DND-41 (cell line): Measurements from ENCODE around the gene GTPBP1.

ENCODE experiments used
- ATAC-seq: fragments of 200-7000 bp; cut with Tn5 transposase; 3 replicates; pipeline ENCODE4 v1.9.1; 2021; ENCODE audit warnings: low read depth; ENCODE audit not compliant: insufficient read depth
- DNase-seq: peaks from one replicate; pipeline ENCODE4 v3.0.0-alpha.2; 2020
- H2AFZ ChIP-seq: 2 replicates; pipeline ENCODE4 v1.6.0; 2012; ENCODE audit warnings: low read depth, low read length
- H3K27ac ChIP-seq: 2 replicates; pipeline ENCODE4 v1.5.1; 2012; ENCODE audit warnings: low read length, inconsistent platforms
- H3K27me3 ChIP-seq: fragments of 200-600 bp; sonication (generic); 2 replicates; pipeline ENCODE4 v1.6.0; 2012; ENCODE audit warnings: low read length, mild to moderate bottlenecking, inconsistent platforms; ENCODE audit not compliant: insufficient read depth, poor library complexity
- H3K36me3 ChIP-seq: 2 replicates; pipeline ENCODE4 v1.5.1; 2012; ENCODE audit warnings: low read length, inconsistent platforms; ENCODE audit not compliant: insufficient read depth
- H3K4me1 ChIP-seq: 2 replicates; pipeline ENCODE4 v1.5.1; 2012; ENCODE audit warnings: mild to moderate bottlenecking, low read length; ENCODE audit not compliant: insufficient read depth
- H3K4me2 ChIP-seq: 2 replicates; pipeline ENCODE4 v1.6.0; 2012; ENCODE audit warnings: mild to moderate bottlenecking, moderate library complexity, low read length, inconsistent platforms; ENCODE audit not compliant: insufficient read depth
- H3K4me3 ChIP-seq, 2 experiments: fragments of 200-600 bp in 1 of 2; shearing (Covaris generic) in 1 of 2; 2 replicates each; pipeline ENCODE4 v1.5.1; 2012 to 2016; ENCODE audit warnings: inconsistent platforms in 2 of 2, low read length in 2 of 2, mild to moderate bottlenecking in 2 of 2, low read depth in 1 of 2, moderate library complexity in 1 of 2
- H3K79me2 ChIP-seq: 2 replicates; pipeline ENCODE4 v1.6.0; 2012; ENCODE audit warnings: low read length, inconsistent platforms; ENCODE audit not compliant: insufficient read depth
- H3K9ac ChIP-seq: 2 replicates; pipeline ENCODE4 v1.6.0; 2012; ENCODE audit warnings: low read depth, mild to moderate bottlenecking, inconsistent platforms, low read length, moderate library complexity
- H3K9me3 ChIP-seq: 2 replicates; pipeline ENCODE4 v1.5.1; 2012; ENCODE audit warnings: low read length, moderate library complexity, mild to moderate bottlenecking, inconsistent platforms; ENCODE audit not compliant: insufficient read depth, severe bottlenecking
- H4K20me1 ChIP-seq: 2 replicates; pipeline ENCODE4 v1.6.0; 2012; ENCODE audit warnings: low read length; ENCODE audit not compliant: insufficient read depth
- CTCF ChIP-seq: IDR thresholded peaks from 2 replicates; pipeline ENCODE4 v1.5.1; 2012; ENCODE audit warnings: borderline replicate concordance, low read length, moderate library complexity, mild to moderate bottlenecking; ENCODE audit not compliant: poor library complexity, severe bottlenecking; ENCODE audit errors: extremely low read depth
- EZH2 ChIP-seq: IDR thresholded peaks from 3 replicates; pipeline ENCODE4 v1.6.1; 2012; ENCODE audit warnings: borderline replicate concordance, low read depth, mild to moderate bottlenecking, moderate library complexity, low read length, inconsistent platforms; ENCODE audit not compliant: severe bottlenecking

Gene GTPBP1

GRCh38 chr22:38700270-38700788 lies 5.4 kb upstream of the GTPBP1 start:
- Histone ChIP-seq H3K9ac (peak overlapping the region; percentile 90), H3K4me1 (peaks cover 59% of the 10 kb centered on the region), H3K27me3 (no peaks in the 10 kb centered on the region), H3K4me3 (peak overlapping the region; percentile 80), H3K79me2 (peaks cover 60% of the 10 kb centered on the region), H4K20me1 (peaks cover 10% of the 10 kb centered on the region; the same call in 1 of the 2 replicates), H2AFZ (peak overlapping the region; percentile 87), H3K4me2 (peak overlapping the region; percentile 90), H3K36me3 (peaks cover 9% of the 10 kb centered on the region), H3K9me3 (no peaks in the 10 kb centered on the region), H3K27ac (peak overlapping the region; percentile 84)
- no peak for DNase-seq
- TF ChIP-seq EZH2 (no peak), CTCF (no peak)
- ATAC-seq: peak; percentile 2; the same call in 2 of the 3 replicates

GRCh38 chr22:38700789-38701628 lies 4.7 kb upstream of the GTPBP1 start, which contains the start of gene JOSD1:
Gene JOSD1 (minus strand): TSS chr22:38700943. CDS start chr22:38699987, 956 bp downstream.
- Histone ChIP-seq H3K4me3 (peak within 1 kb of the TSS; percentile 80), H4K20me1 (peaks cover 10% of the 10 kb centered on the region; the same call in 1 of the 2 replicates), H2AFZ (peak within 1 kb of the TSS; percentile 87), H3K9me3 (no peaks in the 10 kb centered on the region), H3K27me3 (no peaks in the 10 kb centered on the region), H3K27ac (peak within 1 kb of the TSS; percentile 84), H3K79me2 (peaks cover 57% of the 10 kb centered on the region), H3K9ac (peak within 1 kb of the TSS; percentile 90), H3K36me3 (peaks cover 10% of the 10 kb centered on the region), H3K4me2 (peak within 1 kb of the TSS; percentile 90), H3K4me1 (peaks cover 59% of the 10 kb centered on the region)
- DNase-seq: peak; percentile 93
- peak; percentile 6; the same call in 2 of the 3 replicates for ATAC-seq
- no peak for TF ChIP-seq EZH2
- peak; percentile 15 for TF ChIP-seq CTCF

- Histone ChIP-seq H3K4me3 (peak overlapping the region; percentile 17 to 59; a peak in 3 of 4 replicates), H3K27ac (peak overlapping the region; percentile 89), H3K79me2 (peaks cover 57% of the 10 kb centered on the region), H3K9ac (peak overlapping the region; percentile 59), H4K20me1 (peaks cover 37% of the 10 kb centered on the region), H3K9me3 (no peaks in the 10 kb centered on the region), H3K4me2 (peak overlapping the region; percentile 69), H3K4me1 (peaks cover 50% of the 10 kb centered on the region), H3K36me3 (peaks cover 26% of the 10 kb centered on the region), H3K27me3 (no peaks in the 10 kb centered on the region), H2AFZ (peak overlapping the region; percentile 89)
- DNase-seq (no peak), ATAC-seq (no peak)
- no peak for TF ChIP-seq CTCF
- TF ChIP-seq EZH2: no peak
Observed at GRCh38 chr22:38704654-38705234, 1.0 kb upstream of the GTPBP1 start.
